ENCODE data around the gene CDK5.
"Not testable (repeated sequence)": the region's sequence is repeated elsewhere in the genome, so short reads cannot be mapped to it uniquely, and the experiment has no call there.

Gene CDK5

GRCh38 chr7:151031011-151031410, 26.7 kb downstream of the CDK5 start:
- DNase-seq: no peak

DNA sequence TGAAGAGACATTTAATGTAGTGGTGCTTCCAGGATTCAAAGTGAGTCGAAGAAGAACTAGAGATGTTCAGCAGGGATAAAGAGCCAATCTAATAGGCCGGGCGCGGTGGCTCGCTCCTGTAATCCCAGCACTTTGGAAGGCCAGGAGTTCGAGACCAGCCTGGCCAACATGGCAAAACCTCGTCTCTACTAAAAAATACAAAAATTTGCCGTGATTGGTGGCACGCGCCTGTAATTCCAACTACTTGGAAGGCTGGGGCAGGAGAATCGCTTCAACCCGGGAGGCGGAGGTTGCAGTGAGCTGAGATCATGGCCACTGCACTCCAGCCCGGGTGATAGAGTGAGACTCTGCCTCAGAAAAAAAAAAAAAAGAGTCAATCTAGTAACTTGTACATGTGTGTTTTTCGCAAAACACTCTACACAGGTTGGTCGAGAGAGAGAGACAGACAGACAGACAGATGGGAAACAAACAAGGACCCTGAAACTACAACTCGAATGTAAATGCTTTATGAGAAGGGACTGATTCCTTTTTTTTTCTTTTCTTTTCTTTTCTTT, 28.7 kb downstream of the CDK5 start:
- no peak for DNase-seq

DNA sequence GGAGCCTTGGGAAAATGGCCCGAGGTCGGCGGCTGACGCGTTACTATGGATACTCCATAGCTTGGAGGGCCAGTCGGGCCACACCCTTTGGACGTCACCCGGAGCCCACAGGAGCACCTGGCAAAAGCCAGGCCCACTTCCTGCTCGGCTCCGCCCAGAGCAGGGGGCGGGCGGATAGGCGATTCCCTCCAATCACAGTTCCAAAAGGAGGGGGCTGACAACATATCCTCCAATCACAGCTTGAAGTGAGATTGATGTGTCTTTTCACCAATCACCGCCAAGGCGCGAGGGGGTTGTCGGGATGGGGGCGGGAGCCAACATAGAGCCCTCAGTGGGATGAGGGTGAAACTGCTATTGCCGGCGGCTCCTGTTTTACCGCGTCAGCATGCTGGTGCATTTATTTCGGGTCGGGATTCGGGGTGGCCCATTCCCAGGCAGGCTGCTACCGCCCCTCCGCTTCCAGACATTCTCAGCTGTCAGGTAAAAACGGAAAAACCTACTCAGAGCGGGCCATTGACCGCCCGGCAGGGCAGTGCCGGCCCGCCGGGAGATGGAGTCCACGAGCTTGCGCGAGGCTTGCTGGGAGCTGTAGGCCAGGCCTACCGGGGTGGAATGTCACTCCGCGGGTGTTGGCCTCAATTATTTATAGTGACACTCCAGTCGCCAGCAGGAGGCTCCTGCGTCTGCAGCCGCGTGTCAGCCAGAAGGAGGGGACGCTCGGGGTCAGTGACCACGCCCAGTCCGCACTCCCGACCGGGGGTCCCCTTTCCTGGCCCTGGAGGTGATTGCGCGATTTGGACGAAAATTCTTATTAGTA, 29.4 kb downstream of the CDK5 start, which contains the start of gene ABCB8:
ABCB8 (plus strand) TSS at position 320 of the 817 bp plus-strand sequence; CDS start at position 386, 66 bp downstream.
- DNase-seq: peak; percentile 99 to 100

- not testable (repeated sequence) for DNase-seq
These were observed 30.0 kb downstream of the CDK5 start for GRCh38 chr7:151027728-151028130.

DNA sequence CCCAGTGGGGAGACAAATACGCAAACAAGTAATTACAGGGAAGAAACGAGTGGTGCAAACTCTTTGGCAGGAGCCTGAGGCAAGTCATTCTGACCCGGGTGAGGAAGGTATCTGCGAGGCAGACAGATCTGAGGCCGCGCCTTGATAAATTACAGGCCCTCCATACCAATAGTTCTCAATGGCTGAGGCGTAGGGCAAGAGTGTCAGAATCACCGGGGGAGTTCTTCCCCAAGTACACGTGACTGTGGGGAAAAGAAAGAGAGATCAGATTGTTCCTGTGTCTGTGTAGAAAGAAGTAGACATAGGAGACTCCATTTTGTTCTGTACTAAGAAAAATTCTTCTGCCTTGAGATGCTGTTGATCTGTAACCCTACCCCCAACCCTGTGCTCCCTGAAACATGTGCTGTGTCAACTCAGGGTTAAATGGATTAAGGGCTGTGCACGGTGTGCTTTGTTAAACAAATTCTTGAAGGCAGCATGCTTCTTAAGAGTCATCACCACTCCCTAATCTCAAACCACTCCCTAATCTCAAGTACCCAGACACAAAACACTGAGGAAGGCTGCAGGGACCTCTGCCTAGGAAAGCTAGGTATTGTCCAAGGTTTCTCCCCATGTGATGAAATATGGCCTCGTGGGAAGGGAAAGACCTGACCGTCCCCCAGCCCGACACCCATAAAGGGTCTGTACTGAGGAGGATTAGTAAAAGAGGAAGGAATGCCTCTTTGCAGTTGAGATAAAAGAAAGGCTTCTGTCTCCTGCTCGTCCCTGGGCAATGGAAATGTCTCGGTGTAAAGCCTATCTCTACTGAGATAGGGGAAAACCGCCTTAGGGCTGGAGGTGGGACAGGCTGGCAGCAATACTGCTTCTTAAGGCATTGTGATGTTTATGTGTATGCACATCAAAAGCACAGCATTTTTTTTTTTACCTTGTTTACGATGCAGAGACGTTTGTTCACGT, 30.6 kb downstream of the CDK5 start:
- DNase-seq: not testable (repeated sequence)

DNA sequence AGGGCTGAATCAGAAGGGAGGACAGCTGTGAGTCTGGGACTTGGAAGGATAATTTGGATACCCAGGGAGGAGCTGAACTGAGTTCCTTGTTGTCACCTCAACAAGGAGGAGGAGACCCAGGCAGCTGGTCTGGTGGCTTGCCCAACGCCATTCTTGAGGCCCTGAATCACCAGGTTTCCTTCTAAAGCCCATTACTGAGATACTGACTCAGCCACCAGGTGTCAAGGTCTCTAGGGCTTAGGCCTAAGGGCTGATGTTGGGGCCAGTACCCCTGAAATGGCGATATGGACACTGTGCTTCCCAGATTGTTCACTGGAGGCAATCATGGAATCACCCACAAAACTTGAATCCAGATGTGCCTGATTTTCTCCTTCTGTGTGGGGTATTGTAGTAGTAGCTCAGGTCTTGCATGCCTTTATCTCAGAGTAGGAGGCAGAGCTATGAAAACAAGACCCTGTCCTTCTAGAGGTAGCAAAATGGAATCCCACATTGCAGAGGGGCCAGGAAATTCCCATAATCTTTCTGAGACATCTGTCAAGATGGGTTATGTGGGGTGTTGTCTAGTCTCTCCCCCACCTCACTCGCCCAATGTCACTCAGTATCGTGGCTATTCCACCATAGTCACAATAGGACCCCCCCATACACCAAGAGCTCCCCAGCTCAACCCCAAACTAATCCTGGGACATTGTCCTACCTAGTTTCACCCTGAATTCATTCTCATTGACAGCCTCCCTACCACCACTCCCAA, 31.6 kb downstream of the CDK5 start:
- DNase-seq: no peak

DNA sequence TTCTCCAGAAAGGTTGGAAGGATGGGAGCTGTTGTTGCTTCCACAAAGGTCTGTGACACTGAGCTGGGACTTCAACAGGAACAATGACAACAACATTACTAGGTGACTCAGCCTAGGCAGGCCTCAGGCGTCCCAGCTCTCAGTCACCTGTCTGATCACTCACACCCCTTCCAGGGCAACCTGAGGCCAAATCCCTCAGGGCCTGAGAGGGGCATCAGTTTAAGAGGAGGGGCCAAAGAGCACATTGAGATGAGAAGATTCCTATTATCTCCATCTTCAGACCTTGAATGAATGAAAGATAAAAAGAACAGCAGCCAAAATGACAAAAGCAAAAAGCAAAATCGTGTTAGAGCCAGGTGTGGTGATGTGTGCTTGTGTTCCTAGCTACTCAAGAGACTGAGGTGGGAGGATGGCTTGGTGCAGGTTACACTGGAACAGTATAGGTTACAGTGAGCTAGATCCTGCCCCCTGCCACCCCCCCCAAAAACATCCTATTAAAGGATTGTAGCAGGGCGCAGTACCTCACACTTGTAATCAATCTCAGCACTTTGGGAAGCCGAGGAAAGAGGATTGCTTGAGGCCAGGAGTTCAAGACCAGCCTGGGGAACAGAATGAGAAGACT, 33.2 kb downstream of the CDK5 start, which contains the start of gene ATG9B:
ATG9B (minus strand) TSS at position 60 of the 622 bp plus-strand sequence. CDS start 71 bp downstream, outside the sequence.
- no peak for DNase-seq

DNA sequence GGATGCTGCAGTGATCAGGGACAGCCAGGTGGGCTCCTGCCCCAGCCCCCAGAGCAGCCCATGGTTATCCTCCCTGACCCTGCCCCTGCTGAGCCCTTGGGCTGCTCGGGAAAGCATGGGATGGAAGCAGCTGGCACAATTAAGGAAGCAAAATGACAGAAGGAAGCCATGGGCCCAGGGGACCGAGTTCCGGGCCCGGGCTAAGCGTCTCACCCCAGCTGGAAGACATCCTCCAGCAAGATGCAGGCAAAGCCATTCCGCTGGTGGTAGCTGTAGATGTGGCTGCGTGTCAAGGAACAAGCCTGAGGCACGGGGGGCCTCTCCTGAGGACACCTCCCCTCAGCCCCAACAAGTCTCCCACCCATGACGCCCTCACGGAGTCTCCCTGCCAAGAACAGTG, 34.5 kb downstream of the CDK5 start:
- no peak for DNase-seq

GRCh38 chr7:151020231-151020630, 37.5 kb downstream of the CDK5 start:
- no peak for DNase-seq

DNA sequence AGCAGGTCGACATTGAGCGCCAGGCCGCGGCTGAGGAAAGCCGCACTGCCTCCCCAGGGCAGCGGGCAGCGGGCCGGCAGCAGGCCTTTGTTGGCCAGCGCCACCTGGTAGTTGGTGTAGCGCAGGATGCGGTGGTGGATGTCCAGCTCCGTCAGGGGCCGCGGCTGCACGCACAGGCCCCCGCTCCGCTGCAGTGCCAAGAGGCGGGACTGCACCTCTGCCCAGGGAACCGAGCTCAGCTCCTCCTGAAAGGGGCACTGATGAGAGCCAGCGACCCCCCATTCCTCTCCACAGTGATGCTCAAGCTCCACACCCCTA, 38.6 kb downstream of the CDK5 start:
- DNase-seq: no peak

- DNase-seq: no peak
These were observed 39.1 kb downstream of the CDK5 start for GRCh38 chr7:151018421-151019129.

DNA sequence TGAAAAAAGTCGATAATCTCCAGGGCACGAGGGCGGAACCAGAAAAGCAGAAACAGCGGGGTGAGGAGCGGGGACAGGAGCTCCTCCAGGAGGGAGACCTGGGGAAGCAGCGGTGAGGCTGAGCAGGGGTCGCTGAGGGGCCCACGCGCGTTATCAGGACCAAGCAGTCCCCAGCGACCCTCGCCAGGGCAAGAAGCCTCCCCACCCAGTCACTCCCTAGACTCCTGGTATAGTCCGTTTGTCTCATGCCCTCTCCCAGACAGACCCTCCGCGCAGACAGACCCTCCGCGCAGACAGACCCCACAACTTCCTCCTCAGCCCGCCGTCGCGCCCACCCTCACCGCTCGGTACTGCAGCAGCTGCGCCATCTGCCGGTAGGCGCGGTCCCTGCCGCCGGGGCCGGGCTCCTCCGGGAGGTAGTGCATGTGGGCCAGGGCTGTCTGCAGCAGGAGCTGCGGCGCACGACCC, 39.7 kb downstream of the CDK5 start:
- DNase-seq: peak; percentile 20 to 28

GRCh38 chr7:151017370-151017952, 40.2 kb downstream of the CDK5 start:
- DNase-seq: no peak

DNA sequence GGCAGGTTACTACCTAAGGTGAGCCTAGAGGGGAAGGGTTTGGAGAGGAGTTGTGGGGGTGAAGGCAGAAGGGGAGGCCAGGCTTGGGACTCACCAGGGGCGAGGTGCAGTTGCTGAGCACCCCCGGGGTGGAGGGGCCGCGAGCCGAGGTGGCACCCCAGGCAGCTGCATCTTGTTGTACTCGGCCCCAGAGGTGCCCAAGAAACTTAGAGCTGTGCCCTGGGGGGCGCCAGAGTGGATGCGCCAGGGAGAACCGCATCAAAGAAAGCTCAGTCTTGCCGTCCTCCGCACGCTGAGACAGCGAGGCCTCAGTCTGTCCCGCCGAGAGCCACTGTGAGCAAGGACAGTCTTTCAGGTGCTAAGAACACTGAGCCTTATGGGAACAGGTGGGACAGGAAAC, 40.8 kb downstream of the CDK5 start:
- no peak for DNase-seq

DNA sequence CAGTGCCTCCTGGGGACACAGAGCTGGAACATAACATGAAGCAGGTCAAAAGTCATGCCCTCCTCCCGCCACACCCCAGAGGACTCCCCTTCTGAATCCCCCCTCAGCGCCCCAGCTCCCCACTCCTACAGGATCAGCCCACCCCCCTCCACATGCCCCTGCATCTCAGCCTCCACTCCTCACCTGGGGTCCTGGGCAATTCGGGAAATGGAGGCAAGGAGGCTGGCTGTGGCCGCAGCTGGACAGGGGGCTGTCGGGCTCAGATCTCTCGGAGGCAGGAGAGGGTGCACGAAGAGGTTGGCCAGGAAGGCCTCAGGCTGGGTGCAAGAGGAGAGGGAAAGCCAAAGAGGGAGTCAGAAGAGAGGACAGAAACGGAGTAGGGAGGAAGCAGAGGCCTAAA, 41.2 kb downstream of the CDK5 start:
- DNase-seq: no peak

DNA sequence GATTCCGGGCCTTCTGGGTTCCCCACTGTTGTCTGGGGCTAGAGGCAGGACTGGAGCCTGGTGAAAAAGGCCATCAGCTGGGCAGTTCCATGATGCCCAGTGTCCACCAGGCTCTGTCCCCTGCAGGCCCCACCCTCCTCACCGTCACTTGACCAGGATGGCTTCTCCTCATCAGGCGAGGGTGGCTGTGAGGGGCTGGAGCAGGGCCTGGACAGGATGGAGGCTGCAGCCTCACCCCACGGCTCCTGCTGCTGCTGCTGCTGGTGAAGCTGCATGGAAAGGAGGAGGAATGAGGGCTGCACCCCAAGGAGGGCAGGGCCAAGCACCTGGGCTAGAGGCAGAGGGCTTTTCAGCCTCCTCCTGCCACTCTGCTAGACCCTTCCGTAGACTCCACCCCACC, 41.7 kb downstream of the CDK5 start:
- no peak for DNase-seq

- DNase-seq: no peak
These were observed 42.7 kb downstream of the CDK5 start for GRCh38 chr7:151014950-151015349.

DNA sequence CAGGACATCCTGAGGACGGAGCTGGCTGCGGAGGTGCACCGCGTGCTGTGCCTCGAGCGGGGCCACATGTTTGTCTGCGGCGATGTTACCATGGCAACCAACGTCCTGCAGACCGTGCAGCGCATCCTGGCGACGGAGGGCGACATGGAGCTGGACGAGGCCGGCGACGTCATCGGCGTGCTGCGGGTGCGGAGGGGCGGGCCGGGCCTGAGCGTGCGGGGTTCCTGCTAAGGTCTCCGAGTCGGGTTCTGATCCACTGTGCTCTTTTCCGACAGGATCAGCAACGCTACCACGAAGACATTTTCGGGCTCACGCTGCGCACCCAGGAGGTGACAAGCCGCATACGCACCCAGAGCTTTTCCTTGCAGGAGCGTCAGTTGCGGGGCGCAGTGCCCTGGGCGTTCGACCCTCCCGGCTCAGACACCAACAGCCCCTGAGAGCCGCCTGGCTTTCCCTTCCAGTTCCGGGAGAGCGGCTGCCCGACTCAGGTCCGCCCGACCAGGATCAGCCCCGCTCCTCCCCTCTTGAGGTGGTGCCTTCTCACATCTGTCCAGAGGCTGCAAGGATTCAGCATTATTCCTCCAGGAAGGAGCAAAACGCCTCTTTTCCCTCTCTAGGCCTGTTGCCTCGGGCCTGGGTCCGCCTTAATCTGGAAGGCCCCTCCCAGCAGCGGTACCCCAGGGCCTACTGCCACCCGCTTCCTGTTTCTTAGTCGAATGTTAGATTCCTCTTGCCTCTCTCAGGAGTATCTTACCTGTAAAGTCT, 43.8 kb downstream of the CDK5 start:
- DNase-seq: peak; percentile 31 to 56

GRCh38 chr7:151013356-151013732, 44.4 kb downstream of the CDK5 start:
- no peak for DNase-seq

GRCh38 chr7:151012911-151013347, 44.8 kb downstream of the CDK5 start:
- peak; percentile 27 to 49 for DNase-seq
